B cell (primary cell): ENCODE results near the gene FSTL5. TPM values are rescaled to one million over a fixed set of nuclear protein-coding genes. Genes with fewer than 3 reads are reported as not detected.

ENCODE experiments used
- ATAC-seq: fragments of 200-7000 bp; cut with Tn5 transposase; one replicate; pipeline ENCODE4 v1.10.0; 2021; ENCODE audit warnings: low read depth, mild to moderate bottlenecking, moderate number of reproducible peaks, moderate library complexity
- CTCF ChIA-PET: fragments of 350-600 bp; sonication (Branson Sonifier 250); formaldehyde crosslinking; loops from one replicate; lab custom pipeline; 2021; ENCODE audit warnings: antibody characterized with exemption, inconsistent platforms; lab: Charles Lee
- POLR2A ChIA-PET: fragments of 350-600 bp; sonication (Branson Sonifier 250); formaldehyde crosslinking; loops from one replicate; lab custom pipeline; 2021; ENCODE audit warnings: antibody characterized with exemption; lab: Charles Lee
- DNase-seq: peaks from one replicate; pipeline ENCODE4 v3.0.0; 2013
- H2AFZ ChIP-seq: 2 replicates; pipeline ENCODE4 v1.6.1; 2012; ENCODE audit warnings: mild to moderate bottlenecking, low read depth, low read length; ENCODE audit not compliant: insufficient read depth, poor library complexity, severe bottlenecking
- H3K27ac ChIP-seq, 2 donors: 1 replicate in 1 of 2; 2 replicates in 1 of 2; pipeline ENCODE4 v1.5.1; 2012 to 2013; ENCODE audit warnings: low read length in 2 of 2, mild to moderate bottlenecking in 2 of 2, moderate library complexity in 1 of 2
- H3K27me3 ChIP-seq, 4 experiments: fragments of 200-600 bp in 1 of 4; sonication (generic) in 1 of 4; replicated peaks in 1 of 4; 1 replicate in 2 of 4; 2 replicates in 2 of 4; pipeline versions ENCODE4 v1.6.1 to v1.7.0; 2013 to 2016; ENCODE audit warnings: low read length in 3 of 4, mild to moderate bottlenecking in 2 of 4, mixed read lengths in 1 of 4, moderate library complexity in 1 of 4; ENCODE audit not compliant: insufficient read depth in 4 of 4, control insufficient read depth in 3 of 4; ENCODE audit errors: control extremely low read depth in 1 of 4
- H3K36me3 ChIP-seq, 2 experiments: replicated peaks in 1 of 2; 1 replicate in 1 of 2; 2 replicates in 1 of 2; pipeline versions ENCODE4 v1.6.1 to v1.7.1; 2013; ENCODE audit warnings: low read length in 1 of 2; ENCODE audit not compliant: insufficient read depth in 2 of 2, control insufficient read depth in 1 of 2; ENCODE audit errors: control extremely low read depth in 1 of 2, extremely low read depth in 1 of 2
- H3K4me1 ChIP-seq, 2 donors: fragments of 200-600 bp in 1 of 2; sonication (generic) in 1 of 2; 1 replicate in 1 of 2; 2 replicates in 1 of 2; pipeline versions ENCODE4 v1.5.1 to v1.6.1; 2013 to 2017; ENCODE audit warnings: low read length in 2 of 2; ENCODE audit not compliant: control insufficient read depth in 2 of 2, insufficient read depth in 2 of 2
- H3K4me2 ChIP-seq: replicated peaks from 2 replicates; pipeline ENCODE3; 2012; ENCODE audit warnings: mild to moderate bottlenecking, low read depth, low read length; ENCODE audit not compliant: poor library complexity, severe bottlenecking
- H3K4me3 ChIP-seq, 5 experiments: fragments of 200-600 bp in 1 of 5; sonication (generic) in 1 of 5; 1 replicate in 3 of 5; 2 replicates in 2 of 5; pipeline versions ENCODE4 v1.5.1 to v1.7.0; 2011 to 2016; ENCODE audit warnings: low read length in 4 of 5, mild to moderate bottlenecking in 4 of 5, low read depth in 2 of 5, control low read depth in 1 of 5, moderate library complexity in 1 of 5; ENCODE audit not compliant: insufficient read depth in 1 of 5; ENCODE audit errors: control extremely low read depth in 1 of 5, extremely low read depth in 1 of 5
- H3K79me2 ChIP-seq: fragments of 200-600 bp; sonication (generic); one replicate; pipeline ENCODE4 v1.6.0; 2016; ENCODE audit warnings: low read length; ENCODE audit not compliant: control insufficient read depth, insufficient read depth
- H3K9ac ChIP-seq: fragments of 200-600 bp; sonication (generic); 2 replicates; pipeline ENCODE4 v1.6.1; 2017; ENCODE audit warnings: mild to moderate bottlenecking, low read length, moderate library complexity
- H3K9me3 ChIP-seq, 3 donors: one replicate each; pipeline versions ENCODE4 v1.6.1 to v1.7.1; 2013; ENCODE audit warnings: low read length in 2 of 3; ENCODE audit not compliant: control insufficient read depth in 2 of 3, insufficient read depth in 1 of 3; ENCODE audit errors: control extremely low read depth in 1 of 3
- H4K20me1 ChIP-seq: 2 replicates; pipeline ENCODE4 v1.6.0; 2012; ENCODE audit warnings: mild to moderate bottlenecking, low read length; ENCODE audit not compliant: insufficient read depth, control insufficient read depth, poor library complexity, severe bottlenecking
- H3K27ac Mint-ChIP-seq: one replicate; pipeline ENCODE4 v1.8.0; 2021; ENCODE audit warnings: mixed read lengths
- H3K27me3 Mint-ChIP-seq: one replicate; pipeline ENCODE4 v1.8.0; 2021; ENCODE audit warnings: mixed read lengths
- H3K4me1 Mint-ChIP-seq: one replicate; pipeline ENCODE4 v1.8.0; 2021; ENCODE audit warnings: mixed read lengths
- H3K4me3 Mint-ChIP-seq: one replicate; pipeline ENCODE4 v1.8.0; 2021; ENCODE audit warnings: mixed read lengths
- H3K9me3 Mint-ChIP-seq: one replicate; pipeline ENCODE4 v1.8.0; 2022; ENCODE audit warnings: mixed read lengths; ENCODE audit not compliant: insufficient read depth
- EZH2 ChIP-seq: IDR thresholded peaks from 2 replicates; pipeline ENCODE4 v1.6.1; 2012; ENCODE audit warnings: borderline replicate concordance, low read depth, mild to moderate bottlenecking, moderate library complexity, low read length; ENCODE audit not compliant: insufficient read depth, poor library complexity, severe bottlenecking
- WGBS: methylation state at CpG from one replicate; pipeline ENCODE4 v1.1.5; 2013; ENCODE audit warnings: missing lambda C conversion rate; ENCODE audit not compliant: insufficient coverage; 5-methylcytosine and 5-hydroxymethylcytosine counted together
- intact Hi-C: fragments of 100-400 bp; cut with micrococcal nuclease; formaldehyde crosslinking; loops from one replicate; pipeline ENCODE4 v1.10.0; 2022
- polyA plus RNA-seq: library from polyadenylated mRNA; depleted of rRNA; stranded (reverse); fragments of >200 nt; gene quantifications from 2 replicates; pipeline ENCODE4 v1.2.3, GENCODE V29; 2012
- total RNA-seq, 2 donors: library from RNA; stranded (reverse); fragments of 120-200 nt in 1 of 2; gene quantifications; 1 replicate in 1 of 2; 2 replicates in 1 of 2; pipeline versions ENCODE4 v1.2.3 to v1.2.4, GENCODE V29; 2013 to 2022
- TF ChIP-seq, protein P1 (sequence below): fragments of 200-600 bp; IDR thresholded peaks from one replicate; pipeline ENCODE4 v1.8.0; 2022; ENCODE audit warnings: antibody characterized with exemption, mild to moderate bottlenecking

FSTL5 gene
- total and polyA plus RNA-seq, 2 donors (not counting 1 experiment from before 2014, with no cell fraction given): not detected

DNA sequence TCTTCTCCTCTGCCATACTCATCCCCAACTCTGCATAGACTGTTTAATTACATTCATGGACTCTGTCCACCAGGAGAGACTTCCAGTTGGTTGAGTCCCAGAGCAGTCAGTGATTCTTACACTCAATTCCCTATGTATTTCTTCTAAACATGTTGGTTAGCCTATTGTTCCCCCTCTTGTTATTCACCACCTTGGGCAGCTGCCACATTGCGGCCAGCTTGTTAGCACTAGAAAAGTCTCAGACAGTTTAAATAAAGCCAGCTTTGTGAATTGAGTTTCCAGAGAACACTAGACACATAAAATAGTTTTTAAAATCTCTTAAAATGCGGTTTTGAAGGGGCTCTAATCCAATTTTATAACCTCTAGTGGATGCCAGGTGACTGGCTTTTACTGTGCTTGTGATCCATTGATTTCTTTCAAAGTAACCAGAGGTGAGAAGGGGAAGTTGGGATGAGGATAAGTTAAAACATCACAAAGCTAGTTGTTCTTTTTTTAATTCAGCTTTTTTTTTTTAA, 827.7 kb downstream of the FSTL5 start:
- no peak overlapping the region for H3K4me3 Mint-ChIP-seq
- H3K4me1 ChIP-seq: no peaks in the 10 kb centered on the region
- no peaks in the 10 kb centered on the region for H3K27me3 ChIP-seq
- no peak overlapping the region for H3K27ac Mint-ChIP-seq
- WGBS: no CpG with 5 or more reads among the region's 2 CpGs
- no peak overlapping the region for H3K4me2 ChIP-seq
- intact Hi-C loops: no loop called here
- no peaks in the 10 kb centered on the region for H3K79me2 ChIP-seq
- ATAC-seq (no peak), DNase-seq (no peak)
- H4K20me1 ChIP-seq: no peaks in the 10 kb centered on the region
- CTCF ChIA-PET: no interaction called here
- H3K36me3 ChIP-seq: no peaks in the 10 kb centered on the region
- H3K27me3 Mint-ChIP-seq: no peaks in the 10 kb centered on the region
- H3K9me3 Mint-ChIP-seq: no peaks in the 10 kb centered on the region
- H3K4me1 Mint-ChIP-seq: no peaks in the 10 kb centered on the region
- H2AFZ ChIP-seq: no peak overlapping the region
- H3K9me3 ChIP-seq: no peaks in the 10 kb centered on the region
- no peak overlapping the region for H3K9ac ChIP-seq
- POLR2A ChIA-PET: no interaction called here
- no peak overlapping the region for H3K27ac ChIP-seq
- H3K4me3 ChIP-seq: no peak overlapping the region
- TF ChIP-seq, protein P1, sequence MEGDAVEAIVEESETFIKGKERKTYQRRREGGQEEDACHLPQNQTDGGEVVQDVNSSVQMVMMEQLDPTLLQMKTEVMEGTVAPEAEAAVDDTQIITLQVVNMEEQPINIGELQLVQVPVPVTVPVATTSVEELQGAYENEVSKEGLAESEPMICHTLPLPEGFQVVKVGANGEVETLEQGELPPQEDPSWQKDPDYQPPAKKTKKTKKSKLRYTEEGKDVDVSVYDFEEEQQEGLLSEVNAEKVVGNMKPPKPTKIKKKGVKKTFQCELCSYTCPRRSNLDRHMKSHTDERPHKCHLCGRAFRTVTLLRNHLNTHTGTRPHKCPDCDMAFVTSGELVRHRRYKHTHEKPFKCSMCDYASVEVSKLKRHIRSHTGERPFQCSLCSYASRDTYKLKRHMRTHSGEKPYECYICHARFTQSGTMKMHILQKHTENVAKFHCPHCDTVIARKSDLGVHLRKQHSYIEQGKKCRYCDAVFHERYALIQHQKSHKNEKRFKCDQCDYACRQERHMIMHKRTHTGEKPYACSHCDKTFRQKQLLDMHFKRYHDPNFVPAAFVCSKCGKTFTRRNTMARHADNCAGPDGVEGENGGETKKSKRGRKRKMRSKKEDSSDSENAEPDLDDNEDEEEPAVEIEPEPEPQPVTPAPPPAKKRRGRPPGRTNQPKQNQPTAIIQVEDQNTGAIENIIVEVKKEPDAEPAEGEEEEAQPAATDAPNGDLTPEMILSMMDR: no peak
- no peak for TF ChIP-seq EZH2
